IgD-negative memory B cell (primary cell): ENCODE measurements around the gene RASSF5. TPM values are rescaled to one million over a fixed set of nuclear protein-coding genes. Genes with fewer than 3 reads are reported as not detected.

ENCODE experiments used
- H3K27ac Mint-ChIP-seq, 3 donors: one replicate each; pipeline ENCODE4 v1.8.0; 2020 to 2022; ENCODE audit warnings: mild to moderate bottlenecking in 3 of 3, mixed read lengths in 3 of 3, moderate library complexity in 1 of 3
- H3K27me3 Mint-ChIP-seq: one replicate; pipeline ENCODE4 v1.8.0; 2021; ENCODE audit warnings: mixed read lengths
- H3K36me3 Mint-ChIP-seq: one replicate; pipeline ENCODE4 v1.8.0; 2020; ENCODE audit warnings: mild to moderate bottlenecking, mixed read lengths
- H3K4me1 Mint-ChIP-seq, 3 donors: one replicate each; pipeline ENCODE4 v1.8.0; 2020 to 2022; ENCODE audit warnings: mixed read lengths in 3 of 3, mild to moderate bottlenecking in 1 of 3
- H3K4me3 Mint-ChIP-seq, 4 donors: one replicate each; pipeline ENCODE4 v1.8.0; 2020 to 2022; ENCODE audit warnings: mild to moderate bottlenecking in 4 of 4, mixed read lengths in 4 of 4, moderate library complexity in 3 of 4
- H3K9me3 Mint-ChIP-seq, 3 donors: one replicate each; pipeline ENCODE4 v1.8.0; 2020 to 2021; ENCODE audit warnings: mixed read lengths in 3 of 3, mild to moderate bottlenecking in 1 of 3
- polyA plus RNA-seq: library from polyadenylated mRNA; unstranded; fragments of 300-500 nt; fragmentation: Illumina TruSeq; gene quantifications from one replicate; pipeline ENCODE4 v1.2.3, GENCODE V29; 2021

RASSF5 gene
- polyA plus RNA-seq, 1 donor from 2014 or later, result 130 TPM

DNA sequence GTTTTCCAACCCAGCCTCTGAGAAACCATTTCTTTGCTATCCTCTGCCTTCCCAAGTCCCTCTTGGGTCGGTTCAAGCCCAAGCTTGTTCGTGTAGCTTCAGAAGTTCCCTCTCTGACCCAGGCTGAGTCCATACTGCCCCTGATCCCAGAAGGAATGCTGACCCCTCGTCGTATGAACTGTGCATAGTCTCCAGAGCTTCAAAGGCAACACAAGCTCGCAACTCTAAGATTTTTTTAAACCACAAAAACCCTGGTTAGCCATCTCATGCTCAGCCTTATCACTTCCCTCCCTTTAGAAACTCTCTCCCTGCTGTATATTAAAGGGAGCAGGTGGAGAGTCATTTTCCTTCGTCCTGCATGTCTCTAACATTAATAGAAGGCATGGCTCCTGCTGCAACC, 81.2 kb downstream of the RASSF5 start:
- no peak overlapping the region for H3K4me3 Mint-ChIP-seq
- H3K36me3 Mint-ChIP-seq, result peaks cover 6% of the 10 kb centered on the region
- H3K4me1 Mint-ChIP-seq, result peaks cover 2 to 16% (median 12%) of the 10 kb centered on the region in 3 donors
- peak overlapping the region in 1 of 3 donors; percentile 67 for H3K27ac Mint-ChIP-seq
- H3K27me3 Mint-ChIP-seq, result no peaks in the 10 kb centered on the region
- no peaks in the 10 kb centered on the region for H3K9me3 Mint-ChIP-seq

- no peak overlapping the region for H3K4me3 Mint-ChIP-seq
- H3K27ac Mint-ChIP-seq, result peak overlapping the region in 1 of 3 donors; percentile 84
- no peaks in the 10 kb centered on the region for H3K27me3 Mint-ChIP-seq
- H3K9me3 Mint-ChIP-seq, result no peaks in the 10 kb centered on the region
- H3K36me3 Mint-ChIP-seq, result peaks cover 6% of the 10 kb centered on the region
- peaks cover 0 to 13% (median 9%) of the 10 kb centered on the region in 3 donors for H3K4me1 Mint-ChIP-seq
Observed at GRCh38 chr1:206589206-206589605, 81.9 kb downstream of the RASSF5 start.

DNA sequence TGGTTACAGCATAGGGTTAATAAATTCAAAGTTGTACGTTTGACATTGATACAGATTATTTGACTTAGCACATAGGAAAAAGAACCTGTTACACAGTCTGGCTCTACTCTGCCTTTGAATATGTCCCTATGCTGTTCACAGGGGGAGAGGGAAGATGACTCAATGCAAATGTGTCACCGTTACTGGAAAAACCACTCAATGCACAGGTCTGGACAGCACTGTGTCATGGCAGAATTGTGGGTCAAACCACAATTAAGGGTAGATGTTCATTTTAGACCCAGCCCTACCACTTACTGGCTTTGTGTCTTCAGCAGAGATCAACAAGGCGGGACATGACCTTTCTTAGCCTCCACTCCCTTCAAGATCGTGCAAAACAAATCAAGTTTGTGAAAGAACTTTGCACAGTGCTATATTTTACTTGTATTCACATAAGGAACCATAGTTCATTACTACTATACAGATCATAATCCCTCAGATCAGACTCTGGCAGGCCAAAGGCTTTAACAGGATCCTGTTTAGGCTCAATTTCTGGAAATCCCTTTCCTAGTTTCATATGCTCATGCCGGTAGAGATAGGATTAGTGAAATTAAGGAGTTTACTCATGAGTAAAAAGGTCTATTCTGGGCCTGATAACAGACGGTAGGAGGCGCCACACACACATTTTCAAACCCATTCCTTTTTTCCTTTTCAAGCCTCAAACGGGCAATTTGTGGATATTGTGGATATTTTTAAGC, 82.9 kb downstream of the RASSF5 start:
- peaks cover 8% of the 10 kb centered on the region for H3K36me3 Mint-ChIP-seq
- H3K4me1 Mint-ChIP-seq, result peaks cover 0 to 13% (median 8%) of the 10 kb centered on the region in 3 donors
- H3K9me3 Mint-ChIP-seq, result no peaks in the 10 kb centered on the region
- no peaks in the 10 kb centered on the region for H3K27me3 Mint-ChIP-seq
- no peak overlapping the region for H3K4me3 Mint-ChIP-seq
- H3K27ac Mint-ChIP-seq, result peak overlapping the region; percentile 32 to 87 (median 77)

DNA sequence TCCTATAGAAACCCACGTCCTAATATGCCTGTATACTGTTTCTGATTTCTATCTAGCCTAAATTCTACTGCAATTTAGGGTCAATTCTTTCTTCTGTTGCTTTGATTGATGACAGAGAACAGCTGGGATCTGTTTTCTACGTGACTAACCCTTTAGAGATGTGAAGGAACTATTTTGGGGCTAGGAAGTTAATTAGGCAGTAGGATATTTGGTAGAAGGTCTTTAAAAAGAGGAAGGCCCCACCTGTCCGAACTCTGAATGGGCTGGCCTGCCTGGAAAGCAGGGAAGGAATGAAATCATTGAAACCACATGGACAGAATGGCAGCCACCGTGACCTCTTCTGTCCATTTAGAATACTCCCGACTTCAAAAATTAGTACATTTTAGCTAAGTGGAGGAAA, 83.9 kb downstream of the RASSF5 start:
- Mint-ChIP-seq H3K4me1 (peaks cover 0 to 13% (median 8%) of the 10 kb centered on the region in 3 donors), H3K27me3 (no peaks in the 10 kb centered on the region), H3K4me3 (no peak overlapping the region), H3K9me3 (no peaks in the 10 kb centered on the region), H3K36me3 (peaks cover 7% of the 10 kb centered on the region), H3K27ac (peak overlapping the region in 1 of 3 donors; percentile 57)

DNA sequence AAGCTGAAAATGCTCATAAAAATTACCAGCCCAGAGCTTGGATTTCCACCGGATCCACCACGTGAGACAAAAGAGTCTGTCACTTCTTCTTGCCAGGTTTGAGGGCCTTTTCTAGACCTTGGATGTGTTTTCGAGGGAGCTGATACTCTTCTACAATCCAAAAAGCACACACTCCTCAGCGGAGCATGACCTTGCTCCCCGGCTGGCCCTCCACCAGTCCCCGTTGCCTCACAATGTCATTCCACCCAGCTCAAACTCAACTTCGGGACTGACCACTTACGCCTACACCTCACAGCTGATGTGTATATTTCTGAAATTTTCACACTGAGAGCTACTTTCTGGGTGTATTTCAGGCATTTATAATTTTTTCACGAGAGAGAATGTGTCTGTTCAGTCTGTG, 84.4 kb downstream of the RASSF5 start:
- Mint-ChIP-seq H3K36me3 (peaks cover 7% of the 10 kb centered on the region), H3K4me1 (peaks cover 0 to 13% (median 9%) of the 10 kb centered on the region in 3 donors), H3K27ac (peak overlapping the region in 1 of 3 donors; percentile 57), H3K9me3 (no peaks in the 10 kb centered on the region), H3K4me3 (no peak overlapping the region), H3K27me3 (no peaks in the 10 kb centered on the region)

- Mint-ChIP-seq H3K27ac (no peak overlapping the region), H3K36me3 (peaks cover 8% of the 10 kb centered on the region), H3K4me3 (no peak overlapping the region), H3K9me3 (no peaks in the 10 kb centered on the region), H3K4me1 (peaks cover 0 to 13% (median 11%) of the 10 kb centered on the region in 3 donors), H3K27me3 (no peaks in the 10 kb centered on the region)
Observed at GRCh38 chr1:206593351-206593925, 86.1 kb downstream of the RASSF5 start.

- Mint-ChIP-seq H3K27me3 (no peaks in the 10 kb centered on the region), H3K36me3 (peaks cover 8% of the 10 kb centered on the region), H3K27ac (peak overlapping the region in 1 of 3 donors; percentile 47), H3K9me3 (no peaks in the 10 kb centered on the region), H3K4me3 (no peak overlapping the region), H3K4me1 (peaks cover 0 to 7% (median 5%) of the 10 kb centered on the region in 3 donors)
Observed at GRCh38 chr1:206595581-206596318, 88.4 kb downstream of the RASSF5 start.

DNA sequence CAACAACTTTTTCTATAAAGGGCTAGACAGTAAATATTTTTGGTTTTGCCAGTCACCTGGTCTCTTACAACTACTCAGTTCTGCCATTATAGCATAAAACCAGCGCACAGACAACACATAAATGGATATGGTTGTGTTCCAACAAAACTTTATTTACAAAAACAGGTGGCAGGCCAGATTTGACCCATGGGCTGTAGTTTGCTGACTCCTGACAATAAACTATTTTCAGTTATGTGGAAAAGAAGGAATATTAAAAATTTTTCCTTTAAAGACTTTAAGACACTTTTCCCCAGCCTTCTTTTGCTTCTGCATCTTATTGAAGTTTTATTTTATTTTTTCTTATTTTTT, 89.0 kb downstream of the RASSF5 start:
- Mint-ChIP-seq H3K4me1 (peaks cover 0 to 9% (median under 1%) of the 10 kb centered on the region in 3 donors), H3K9me3 (no peaks in the 10 kb centered on the region), H3K27me3 (no peaks in the 10 kb centered on the region), H3K27ac (peak overlapping the region in 2 of 3 donors; percentile 31 to 88), H3K36me3 (peaks cover 8% of the 10 kb centered on the region), H3K4me3 (no peak overlapping the region)

DNA sequence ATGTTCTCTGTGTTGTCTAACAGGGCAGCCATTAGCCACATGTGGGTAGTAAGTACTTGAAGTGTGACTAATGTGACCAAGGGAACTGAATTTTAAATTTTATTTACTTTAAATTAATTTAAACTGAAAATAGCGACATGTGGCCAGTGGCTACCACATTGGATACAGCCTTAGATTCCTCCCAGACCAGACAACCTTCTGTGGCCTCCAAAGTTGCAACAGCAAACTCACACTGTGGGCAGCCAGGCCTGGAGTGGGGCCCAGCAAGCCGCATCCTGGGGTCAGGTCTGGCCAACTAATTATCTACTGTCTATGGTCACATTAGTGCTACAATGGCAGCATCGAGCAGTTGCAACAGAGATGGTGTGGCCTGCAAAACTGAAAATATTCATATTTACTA, 93.2 kb downstream of the RASSF5 start:
- H3K27ac Mint-ChIP-seq, result no peak overlapping the region
- no peaks in the 10 kb centered on the region for H3K9me3 Mint-ChIP-seq
- H3K36me3 Mint-ChIP-seq, result peaks cover 5% of the 10 kb centered on the region
- H3K4me3 Mint-ChIP-seq, result no peak overlapping the region
- peaks cover 0 to 5% (median 0%) of the 10 kb centered on the region in 3 donors for H3K4me1 Mint-ChIP-seq
- no peaks in the 10 kb centered on the region for H3K27me3 Mint-ChIP-seq

- H3K4me1 Mint-ChIP-seq, result peaks cover 4 to 17% (median 4%) of the 10 kb centered on the region in 3 donors
- H3K27me3 Mint-ChIP-seq, result no peaks in the 10 kb centered on the region
- no peak overlapping the region for H3K4me3 Mint-ChIP-seq
- H3K27ac Mint-ChIP-seq, result no peak overlapping the region
- H3K9me3 Mint-ChIP-seq, result no peaks in the 10 kb centered on the region
- H3K36me3 Mint-ChIP-seq, result peaks cover 7% of the 10 kb centered on the region
Observed at GRCh38 chr1:206604861-206605260, 97.5 kb downstream of the RASSF5 start.

- Mint-ChIP-seq H3K36me3 (peaks cover 7% of the 10 kb centered on the region), H3K4me1 (peaks cover 9 to 22% (median 16%) of the 10 kb centered on the region in 3 donors), H3K9me3 (no peaks in the 10 kb centered on the region), H3K4me3 (no peak overlapping the region), H3K27me3 (no peaks in the 10 kb centered on the region), H3K27ac (no peak overlapping the region)
Observed at GRCh38 chr1:206606867-206607266, 99.5 kb downstream of the RASSF5 start.

- H3K27me3 Mint-ChIP-seq, result no peaks in the 10 kb centered on the region
- no peak overlapping the region for H3K4me3 Mint-ChIP-seq
- peaks cover 4% of the 10 kb centered on the region for H3K36me3 Mint-ChIP-seq
- peaks cover 11 to 25% (median 18%) of the 10 kb centered on the region in 3 donors for H3K4me1 Mint-ChIP-seq
- H3K9me3 Mint-ChIP-seq, result no peaks in the 10 kb centered on the region
- H3K27ac Mint-ChIP-seq, result peak overlapping the region in 1 of 3 donors; percentile 74
Observed at GRCh38 chr1:206608108-206608698, 100.9 kb downstream of the RASSF5 start.

DNA sequence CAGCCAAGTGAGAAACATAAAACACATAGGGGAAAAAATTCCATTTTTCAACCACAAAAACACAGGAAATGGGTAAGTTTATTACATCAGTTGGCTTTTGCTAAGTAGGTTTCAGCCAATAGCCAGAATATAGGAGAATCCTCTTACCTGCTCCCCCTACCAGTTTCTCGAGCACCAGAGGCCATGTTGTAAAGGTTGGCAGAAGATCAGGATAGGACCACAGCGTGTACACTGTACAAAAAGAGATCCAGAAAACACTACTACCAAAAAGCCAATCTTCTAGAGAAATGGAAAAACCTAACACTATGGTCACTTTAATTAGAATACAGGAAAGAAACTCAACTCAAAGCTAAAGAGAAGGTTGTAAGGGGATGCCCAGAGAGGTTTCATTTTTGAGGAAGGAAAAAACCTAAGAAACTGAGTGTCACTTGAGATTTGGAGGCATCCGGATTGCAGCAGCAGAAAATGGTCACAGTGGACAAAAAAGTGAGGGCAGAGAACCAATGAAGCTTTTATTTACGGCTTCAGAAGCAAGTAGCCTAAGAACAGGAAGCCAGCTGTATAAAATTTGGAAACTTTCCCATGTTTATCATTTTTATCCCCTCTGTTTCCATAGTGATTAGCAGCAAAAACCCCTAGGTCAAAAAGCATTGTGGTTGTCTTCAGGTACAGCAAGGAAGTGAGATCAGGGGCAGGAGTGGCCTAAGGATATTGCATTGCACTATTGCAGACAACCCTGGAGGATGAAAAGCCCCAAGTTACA, 102.1 kb downstream of the RASSF5 start:
- peak overlapping the region in 2 of 3 donors; percentile 25 to 62 for H3K27ac Mint-ChIP-seq
- no peaks in the 10 kb centered on the region for H3K27me3 Mint-ChIP-seq
- H3K4me3 Mint-ChIP-seq, result peak overlapping the region in 1 of 4 donors; percentile 48
- peaks cover 11 to 25% (median 18%) of the 10 kb centered on the region in 3 donors for H3K4me1 Mint-ChIP-seq
- H3K36me3 Mint-ChIP-seq, result peaks cover 4% of the 10 kb centered on the region
- H3K9me3 Mint-ChIP-seq, result no peaks in the 10 kb centered on the region

GRCh38 chr1:206612129-206612876, 105.0 kb downstream of the RASSF5 start, which contains the start of gene EIF2D:
Gene EIF2D, minus strand, starts transcription at chr1:206612465. Its CDS starts 123 bp downstream, at chr1:206612342.
- Mint-ChIP-seq H3K9me3 (no peaks in the 10 kb centered on the region), H3K27me3 (no peaks in the 10 kb centered on the region), H3K4me3 (peak within 1 kb of the TSS; percentile 83 to 98 (median 94)), H3K4me1 (peaks cover 11 to 20% (median 18%) of the 10 kb centered on the region in 3 donors), H3K36me3 (peaks cover 4% of the 10 kb centered on the region), H3K27ac (peak within 1 kb of the TSS; percentile 82 to 99 (median 95))
